GM19023 (cell line): Measurements from ENCODE around the gene ACTL9.
"Not testable (repeated sequence)": the region's sequence is repeated elsewhere in the genome, so short reads cannot be mapped to it uniquely, and the experiment has no call there.

Source experiments
- ATAC-seq: cut with Tn5 transposase; IDR thresholded peaks from one replicate; pipeline ENCODE4 v1.9.1; 2021; ENCODE audit warnings: mild to moderate bottlenecking, moderate library complexity; ENCODE audit not compliant: unreplicated experiment

ACTL9 gene, protein sequence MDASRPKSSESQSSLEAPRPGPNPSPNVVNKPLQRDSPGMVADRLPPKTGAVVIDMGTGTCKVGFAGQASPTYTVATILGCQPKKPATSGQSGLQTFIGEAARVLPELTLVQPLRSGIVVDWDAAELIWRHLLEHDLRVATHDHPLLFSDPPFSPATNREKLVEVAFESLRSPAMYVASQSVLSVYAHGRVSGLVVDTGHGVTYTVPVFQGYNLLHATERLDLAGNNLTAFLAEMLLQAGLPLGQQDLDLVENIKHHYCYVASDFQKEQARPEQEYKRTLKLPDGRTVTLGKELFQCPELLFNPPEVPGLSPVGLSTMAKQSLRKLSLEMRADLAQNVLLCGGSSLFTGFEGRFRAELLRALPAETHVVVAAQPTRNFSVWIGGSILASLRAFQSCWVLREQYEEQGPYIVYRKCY

GRCh38 chr19:8698433-8699063 is at the start of gene ACTL9:
ACTL9 (minus strand) TSS chr19:8698795; CDS start chr19:8698701, 94 bp downstream.
- no peak for ATAC-seq

GRCh38 chr19:8739291-8740065 is 40.9 kb upstream of the ACTL9 start:
- not testable (repeated sequence) for ATAC-seq

- ATAC-seq, result no peak
Observed at GRCh38 chr19:8738377-8738776, 39.8 kb upstream of the ACTL9 start.

GRCh38 chr19:8731428-8732169 is 33.0 kb upstream of the ACTL9 start:
- ATAC-seq, result no peak

GRCh38 chr19:8724276-8724675 is 25.7 kb upstream of the ACTL9 start:
- ATAC-seq, result no peak

- ATAC-seq, result no peak
Observed at GRCh38 chr19:8722032-8722431, 23.4 kb upstream of the ACTL9 start.

DNA sequence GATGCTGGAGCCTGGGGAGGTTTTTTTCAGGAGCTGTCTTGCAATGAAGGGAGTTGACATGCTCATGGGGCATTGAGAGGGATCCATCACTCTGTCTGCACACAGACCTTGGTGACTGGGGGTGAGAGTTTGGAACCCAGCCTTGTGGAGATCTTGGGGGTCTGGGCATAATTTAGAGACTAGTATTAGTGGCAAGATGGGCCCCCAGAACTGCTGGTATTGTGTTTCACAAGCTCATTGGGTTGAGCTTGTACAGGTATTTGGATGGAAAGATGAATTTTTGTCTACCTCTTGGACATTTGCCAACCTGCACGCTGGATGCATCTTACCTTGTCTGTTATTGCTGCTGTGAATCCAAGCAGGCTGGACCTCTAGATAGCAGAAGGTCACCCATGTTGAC is 22.7 kb upstream of the ACTL9 start, which contains the start of gene OR2Z1:
Gene OR2Z1, plus strand, starts transcription at position 301 of the 400 bp plus-strand sequence. CDS start 9,395 bp downstream, outside the sequence.
- no peak for ATAC-seq

- not testable (repeated sequence) for ATAC-seq
Observed at GRCh38 chr19:8710337-8710736, 11.7 kb upstream of the ACTL9 start.

- ATAC-seq, result no peak
Observed at GRCh38 chr19:8705742-8706141, 7.1 kb upstream of the ACTL9 start.

DNA sequence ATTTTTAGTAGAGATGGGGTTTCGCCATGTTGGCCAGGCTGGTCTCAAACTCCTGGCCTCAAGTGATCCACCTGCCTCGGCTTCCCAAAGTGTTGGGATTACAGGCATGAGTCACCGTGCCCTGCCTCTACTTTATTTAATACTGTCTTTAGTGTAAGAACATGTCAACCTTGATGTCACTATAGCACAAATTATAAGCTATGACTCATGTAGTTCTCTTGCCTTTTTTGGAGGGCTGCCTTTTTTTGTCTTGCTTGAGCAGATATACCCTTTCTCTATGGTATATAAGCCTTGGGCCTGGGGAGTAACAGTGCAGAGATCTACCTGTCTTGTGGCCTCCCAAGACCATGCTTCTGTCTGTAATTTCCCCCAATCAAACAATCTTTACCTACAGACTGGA is 6.7 kb upstream of the ACTL9 start:
- not testable (repeated sequence) for ATAC-seq

GRCh38 chr19:8703223-8703622 is 4.6 kb upstream of the ACTL9 start:
- ATAC-seq, result no peak

DNA sequence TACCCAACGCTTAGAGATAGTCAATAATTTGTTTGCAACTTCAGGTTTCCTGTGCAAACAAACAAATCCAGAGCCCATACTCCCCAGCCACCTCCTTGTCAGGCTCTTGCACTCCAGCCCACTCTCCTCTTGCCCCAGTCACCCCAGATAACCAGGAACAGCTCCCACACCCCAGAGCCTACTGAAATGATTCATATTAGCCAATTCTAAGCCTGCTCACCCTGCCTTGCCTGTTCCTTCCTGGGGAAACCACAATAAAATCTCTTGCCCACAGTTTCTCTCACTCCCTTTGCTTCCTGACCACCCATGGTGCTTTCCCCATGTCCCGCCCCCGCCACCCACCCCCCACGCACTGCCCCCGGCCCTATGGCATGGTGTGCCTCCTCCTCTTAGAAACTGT is 3.8 kb upstream of the ACTL9 start:
- no peak for ATAC-seq

GRCh38 chr19:8700956-8701355 is 2.4 kb upstream of the ACTL9 start:
- ATAC-seq, result no peak

DNA sequence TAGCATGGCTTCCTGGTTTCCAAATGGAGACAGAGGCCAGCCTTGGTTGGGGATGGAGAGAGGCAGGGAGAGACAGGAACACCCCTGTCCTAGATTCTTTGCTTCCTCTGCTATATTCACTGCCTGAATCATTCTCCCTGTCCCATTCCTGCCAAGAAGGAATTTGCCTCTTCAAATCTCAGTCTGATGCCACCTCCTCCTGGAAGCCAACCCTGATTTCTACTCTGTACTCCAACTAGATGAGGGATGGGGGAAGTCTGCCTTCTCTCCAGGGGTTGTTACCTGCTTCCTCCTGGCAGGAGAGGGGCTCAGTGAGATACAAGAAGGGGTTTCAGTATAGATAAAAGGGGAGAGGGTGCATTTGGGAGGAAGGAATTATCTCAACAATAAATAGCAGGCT is 1.3 kb upstream of the ACTL9 start:
- ATAC-seq, result no peak

DNA sequence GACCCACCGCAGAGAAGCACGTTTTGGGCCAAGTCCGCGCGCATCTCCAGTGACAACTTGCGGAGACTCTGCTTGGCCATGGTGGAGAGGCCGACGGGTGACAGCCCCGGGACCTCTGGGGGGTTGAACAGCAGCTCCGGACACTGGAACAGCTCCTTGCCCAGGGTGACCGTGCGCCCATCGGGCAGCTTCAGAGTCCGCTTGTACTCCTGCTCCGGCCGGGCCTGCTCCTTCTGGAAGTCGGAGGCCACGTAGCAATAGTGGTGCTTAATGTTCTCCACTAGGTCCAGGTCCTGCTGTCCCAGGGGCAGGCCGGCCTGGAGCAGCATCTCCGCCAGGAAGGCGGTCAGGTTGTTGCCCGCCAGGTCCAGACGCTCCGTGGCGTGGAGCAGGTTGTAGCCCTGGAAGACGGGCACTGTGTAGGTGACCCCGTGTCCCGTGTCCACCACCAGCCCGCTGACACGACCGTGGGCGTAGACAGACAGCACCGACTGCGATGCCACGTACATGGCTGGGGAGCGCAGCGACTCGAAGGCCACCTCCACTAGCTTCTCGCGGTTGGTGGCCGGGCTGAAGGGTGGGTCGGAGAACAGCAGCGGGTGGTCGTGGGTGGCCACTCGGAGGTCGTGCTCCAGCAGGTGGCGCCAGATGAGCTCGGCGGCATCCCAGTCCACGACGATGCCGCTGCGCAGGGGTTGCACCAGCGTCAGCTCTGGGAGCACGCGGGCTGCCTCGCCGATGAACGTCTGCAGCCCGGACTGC is 743 bp downstream of the ACTL9 start:
- no peak for ATAC-seq

GRCh38 chr19:8696993-8697392 is 1.6 kb downstream of the ACTL9 start:
- no peak for ATAC-seq

GRCh38 chr19:8695911-8696310 is 2.7 kb downstream of the ACTL9 start:
- ATAC-seq, result no peak

DNA sequence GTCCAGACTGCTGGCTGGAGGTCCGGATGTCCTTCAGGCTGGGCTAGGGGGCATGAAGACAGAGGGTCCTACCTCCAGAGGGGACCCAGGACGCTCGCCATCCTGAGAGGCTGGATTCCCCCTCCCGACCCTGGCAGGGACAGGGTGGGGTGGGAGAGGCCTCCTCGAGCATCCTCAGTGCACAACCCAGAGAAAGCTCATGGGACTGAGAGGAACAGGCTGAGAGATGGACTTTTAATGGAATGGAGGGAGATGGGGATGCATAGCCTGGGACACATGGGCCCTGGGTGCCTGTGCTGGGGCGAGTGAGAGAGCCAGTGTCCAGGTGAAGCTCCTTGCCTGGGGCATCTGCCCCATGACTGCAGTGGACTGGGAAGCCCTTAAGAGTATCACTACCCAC is 3.1 kb downstream of the ACTL9 start:
- ATAC-seq, result no peak

DNA sequence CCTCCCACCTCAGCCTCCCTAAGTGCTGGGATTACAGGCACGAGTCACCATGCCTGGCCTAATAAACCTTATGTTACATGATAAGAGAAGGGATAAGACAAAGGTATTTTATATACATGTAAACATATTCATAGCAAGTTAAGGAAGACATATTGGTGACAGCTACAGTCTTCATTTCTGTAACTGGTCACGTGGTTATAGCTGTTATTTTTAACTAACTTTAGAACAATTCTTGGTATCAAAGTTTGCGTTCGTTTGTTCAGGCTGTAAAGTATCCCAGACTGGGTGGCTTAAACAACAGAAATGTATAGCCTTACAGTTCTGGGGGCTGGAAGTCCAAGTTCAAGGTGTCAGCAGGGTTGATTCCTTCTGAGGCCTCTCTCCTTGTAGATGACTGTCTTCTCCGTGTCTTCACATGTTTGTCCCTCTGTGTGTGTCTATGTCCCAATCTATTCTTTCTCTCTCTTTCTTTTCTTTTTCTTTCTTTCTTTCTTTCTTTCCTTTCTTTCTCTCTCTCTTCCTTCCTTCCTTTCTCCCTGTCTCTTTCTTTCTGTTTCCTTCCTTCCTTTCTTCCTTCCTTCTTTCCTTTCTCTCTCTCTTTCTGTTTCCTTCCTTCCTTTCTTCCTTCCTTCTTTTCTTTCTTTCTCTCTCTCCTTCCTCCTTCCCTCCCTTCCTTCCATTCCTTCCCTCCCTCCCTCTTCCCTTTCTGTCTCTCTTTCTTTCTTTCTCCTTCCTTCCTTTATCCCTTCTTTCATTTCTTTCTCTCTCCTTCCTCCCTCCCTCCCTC is 7.6 kb downstream of the ACTL9 start:
- no peak for ATAC-seq
